Panc1 (cell line): ENCODE results near the gene LMNA. TPM values are rescaled to one million over a fixed set of nuclear protein-coding genes. Genes with fewer than 3 reads are reported as not detected.

ENCODE experiments used
- ATAC-seq: fragments of 200-7000 bp; cut with Tn5 transposase; 2 replicates; pipeline ENCODE4 v1.9.1; 2020; ENCODE audit warnings: mild to moderate bottlenecking, moderate library complexity
- BruUV-seq: library from RNA; stranded (reverse); fragments of 400-500 nt; replicated peaks from 2 replicates; lab custom pipeline; 2021; lab: Mats Ljungman, UMichigan
- CTCF ChIA-PET: fragments of 300-600 bp; sonication (Branson Sonifier 250); formaldehyde crosslinking; loops from one replicate; lab custom pipeline; 2022; ENCODE audit warnings: antibody characterized with exemption; lab: Charles Lee
- POLR2A ChIA-PET: fragments of 300-600 bp; sonication (Branson Sonifier 250); formaldehyde crosslinking; loops from one replicate; lab custom pipeline; 2022; ENCODE audit warnings: antibody characterized with exemption; lab: Charles Lee
- DNase-seq: peaks from one replicate; pipeline ENCODE4 v3.0.0-alpha.2; 2010; ENCODE audit warnings: low read depth, low spot score
- H3K27ac ChIP-seq: 2 replicates; pipeline ENCODE4 v1.5.1; 2011; ENCODE audit warnings: mild to moderate bottlenecking, low read length, inconsistent platforms
- H3K27me3 ChIP-seq: fragments of 200-500 bp; sonication (Bioruptor generic); 2 replicates; pipeline ENCODE4 v1.6.0; 2014; ENCODE audit warnings: low read length, inconsistent platforms; ENCODE audit not compliant: control insufficient read depth, insufficient read depth
- H3K36me3 ChIP-seq: fragments of 200-500 bp; sonication (Bioruptor generic); 2 replicates; pipeline ENCODE4 v1.5.1; 2014; ENCODE audit warnings: inconsistent platforms, mild to moderate bottlenecking, low read length, moderate library complexity; ENCODE audit not compliant: control insufficient read depth, insufficient read depth
- H3K4me1 ChIP-seq: 2 replicates; pipeline ENCODE4 v1.5.1; 2011; ENCODE audit warnings: inconsistent platforms, mild to moderate bottlenecking, low read length, moderate library complexity; ENCODE audit not compliant: control insufficient read depth, insufficient read depth
- H3K4me3 ChIP-seq, 2 experiments: 2 replicates each; pipeline ENCODE4 v1.5.1; 2011 to 2012; ENCODE audit warnings: low read depth in 2 of 2, low read length in 2 of 2, mild to moderate bottlenecking in 2 of 2, inconsistent platforms in 1 of 2, moderate library complexity in 1 of 2
- H3K9me3 ChIP-seq: fragments of 200-500 bp; sonication (Bioruptor generic); 2 replicates; pipeline ENCODE4 v1.5.1; 2014; ENCODE audit warnings: low read depth, mild to moderate bottlenecking, inconsistent platforms, low read length, moderate library complexity; ENCODE audit not compliant: control insufficient read depth, insufficient read depth
- CTCF ChIP-seq: fragments of 450-650 bp; IDR thresholded peaks from 2 replicates; pipeline ENCODE4 v1.5.1; 2017; ENCODE audit warnings: mild to moderate bottlenecking
- POLR2AphosphoS5 ChIP-seq: IDR thresholded peaks from 2 replicates; pipeline ENCODE4 v1.6.1; 2012; ENCODE audit warnings: mild to moderate bottlenecking, low read depth, low read length, moderate library complexity
- REST ChIP-seq, 2 experiments: IDR thresholded peaks; 2 replicates each; pipeline ENCODE4 v1.6.1; 2011 to 2012; ENCODE audit warnings: low read depth in 2 of 2, control low read depth in 1 of 2, low read length in 1 of 2, mild to moderate bottlenecking in 1 of 2, moderate library complexity in 1 of 2; ENCODE audit not compliant: insufficient read depth in 1 of 2
- SIN3A ChIP-seq: IDR thresholded peaks from 2 replicates; pipeline ENCODE4 v1.6.1; 2012; ENCODE audit warnings: low read depth, mild to moderate bottlenecking, low read length, moderate library complexity, borderline replicate concordance; ENCODE audit not compliant: insufficient read depth
- TCF7L2 ChIP-seq: IDR thresholded peaks from 2 replicates; pipeline ENCODE4 v1.6.1; 2011; ENCODE audit warnings: mild to moderate bottlenecking, low read depth, low read length, inconsistent platforms
- in situ Hi-C: cut with HindIII; loops from 2 replicates; pipeline ENCODE4 v1.10.0; 2016; ENCODE audit warnings: low sequenced_read_pairs, low pct_unique_long_range_greater_than_20kb
- intact Hi-C: fragments of 100-400 bp; cut with micrococcal nuclease; formaldehyde crosslinking; loops from one replicate; pipeline ENCODE4 v1.10.0; 2022; ENCODE audit not compliant: unreplicated experiment
- total RNA-seq: library from RNA; stranded (reverse); gene quantifications from one replicate; pipeline ENCODE4 v1.2.1, GENCODE V29; 2021; ENCODE audit not compliant: unreplicated experiment

LMNA gene
- total RNA-seq, 1 experiment from 2014 or later = 691 TPM

- ChIA-PET CTCF (interaction anchor here (0.7 to 1.0 kb wide), 2 partner anchors 9 to 20 kb away, joined by 3 read pairs; no protein-coding TSS in a partner anchor), POLR2A (no interaction called here)
- no peaks in the 10 kb centered on the region for H3K9me3 ChIP-seq
- H3K27ac ChIP-seq = peak overlapping the region; percentile 95
- TF ChIP-seq POLR2AphosphoS5 (peak; percentile 61), REST (IDR thresholded peaks at IDR 0.05; ENCODE audit: insufficient read depth in 1 of 2, low read depth in 2 of 2, low read length in 1 of 2) (no peak), SIN3A (no peak), CTCF (peak; percentile 77), TCF7L2 (no peak)
- DNase-seq = no peak
- no peaks in the 10 kb centered on the region for H3K27me3 ChIP-seq
- H3K4me1 ChIP-seq = peaks cover 92% of the 10 kb centered on the region
- peak overlapping the region in 1 of 2 experiments; percentile 22; a peak in 3 of 4 replicates for H3K4me3 ChIP-seq
- peak; percentile 54 for ATAC-seq
- intact Hi-C loops = no loop called here
- BruUV-seq = no TSS peak
- peaks cover 4% of the 10 kb centered on the region; the same call in 1 of the 2 replicates for H3K36me3 ChIP-seq
- in situ Hi-C loops = no loop called here
Observed at GRCh38 chr1:156126043-156126629, 11.6 kb downstream of the LMNA start.

GRCh38 chr1:156126630-156127534, 12.4 kb downstream of the LMNA start:
- in situ Hi-C loops = no loop called here
- Histone ChIP-seq H3K9me3 (no peaks in the 10 kb centered on the region), H3K4me1 (peaks cover 84% of the 10 kb centered on the region), H3K36me3 (peaks cover 7% of the 10 kb centered on the region; the same call in 1 of the 2 replicates), H3K27ac (peak overlapping the region; percentile 95), H3K27me3 (no peaks in the 10 kb centered on the region), H3K4me3 (peak overlapping the region in 1 of 2 experiments; percentile 22; a peak in 3 of 4 replicates)
- BruUV-seq = no TSS peak
- intact Hi-C loops = no loop called here
- CTCF ChIA-PET = interaction anchor here (0.7 to 1.0 kb wide), 4 partner anchors 17 to 1863 kb away, joined by 3 to 14 read pairs (median 8); no protein-coding TSS in a partner anchor
- no peak for TF ChIP-seq POLR2AphosphoS5
- TF ChIP-seq SIN3A = no peak
- no peak for TF ChIP-seq REST (IDR thresholded peaks at IDR 0.05; ENCODE audit: insufficient read depth in 1 of 2, low read depth in 2 of 2, low read length in 1 of 2)
- TF ChIP-seq CTCF = no peak
- no peak for TF ChIP-seq TCF7L2
- ATAC-seq = 0 out of 2 replicates have a peak, but pooled peaks have one; percentile 6
- no peak for DNase-seq
- POLR2A ChIA-PET = interaction anchor here (0.7 to 1.3 kb wide), 2 partner anchors 11 to 130 kb away, joined by 3 to 13 read pairs; no protein-coding TSS in a partner anchor
